GM23338 (cell line): ENCODE measurements around the gene VIL1. TPM values are rescaled to one million over a fixed set of nuclear protein-coding genes. Genes with fewer than 3 reads are reported as not detected.

ENCODE experiments used
- ATAC-seq: fragments of 200-7000 bp; cut with Tn5 transposase; 3 replicates; pipeline ENCODE4 v1.9.1; 2020
- DNase-seq: peaks from one replicate; pipeline ENCODE4 v3.0.0-alpha.2; 2015; ENCODE audit warnings: low spot score
- H2AFZ ChIP-seq: fragments of 200-600 bp; sonication (generic); 2 replicates; pipeline ENCODE4 v1.8.0; 2016; ENCODE audit warnings: antibody characterized with exemption, mild to moderate bottlenecking, moderate library complexity
- H3F3A ChIP-seq: fragments of 200-600 bp; sonication (generic); replicated peaks from 2 replicates; pipeline ENCODE4 v1.8.0; 2017; ENCODE audit warnings: antibody characterized with exemption, mixed run types, low read depth
- H3K27ac ChIP-seq: fragments of 200-600 bp; sonication (generic); 2 replicates; pipeline ENCODE4 v1.6.1; 2016; ENCODE audit warnings: low read depth
- H3K27me3 ChIP-seq: fragments of 200-600 bp; sonication (generic); 2 replicates; pipeline ENCODE4 v1.8.0; 2016; ENCODE audit warnings: mild to moderate bottlenecking, mixed run types, moderate library complexity; ENCODE audit not compliant: insufficient read depth
- H3K36me3 ChIP-seq: fragments of 200-600 bp; sonication (generic); 2 replicates; pipeline ENCODE4 v1.8.0; 2016; ENCODE audit warnings: mild to moderate bottlenecking; ENCODE audit not compliant: insufficient read depth
- H3K4me1 ChIP-seq: fragments of 200-600 bp; sonication (generic); 2 replicates; pipeline ENCODE4 v1.8.0; 2016; ENCODE audit warnings: mild to moderate bottlenecking, moderate library complexity; ENCODE audit not compliant: insufficient read depth
- H3K4me2 ChIP-seq: fragments of 200-600 bp; sonication (generic); 2 replicates; pipeline ENCODE4 v1.7.1; 2017; ENCODE audit warnings: mixed run types
- H3K4me3 ChIP-seq: fragments of 200-600 bp; sonication (generic); 2 replicates; pipeline ENCODE4 v1.6.1; 2016; ENCODE audit warnings: mixed run types
- H3K79me2 ChIP-seq: fragments of 200-600 bp; sonication (generic); replicated peaks from 2 replicates; pipeline ENCODE4 v1.8.0; 2017; ENCODE audit warnings: mild to moderate bottlenecking; ENCODE audit not compliant: insufficient read depth
- H3K9me2 ChIP-seq: fragments of 200-600 bp; sonication (generic); 2 replicates; pipeline ENCODE4 v1.8.0; 2017; ENCODE audit not compliant: insufficient read depth
- H4K20me1 ChIP-seq: fragments of 200-600 bp; sonication (generic); replicated peaks from 2 replicates; pipeline ENCODE4 v1.8.0; 2017; ENCODE audit warnings: mild to moderate bottlenecking; ENCODE audit not compliant: insufficient read depth
- H3K27ac Mint-ChIP-seq: 2 replicates; pipeline ENCODE4 v1.8.0; 2020; ENCODE audit warnings: inconsistent platforms, mild to moderate bottlenecking, moderate library complexity, mixed read lengths
- H3K27me3 Mint-ChIP-seq: 3 replicates; pipeline ENCODE4 v1.8.0; 2022; ENCODE audit warnings: low read depth, mild to moderate bottlenecking, moderate library complexity, mixed read lengths, inconsistent platforms; ENCODE audit not compliant: insufficient read depth, poor library complexity
- H3K36me3 Mint-ChIP-seq: 3 replicates; pipeline ENCODE4 v1.8.0; 2021; ENCODE audit warnings: low read depth, mild to moderate bottlenecking, inconsistent platforms, moderate library complexity, mixed read lengths
- H3K4me1 Mint-ChIP-seq: 3 replicates; pipeline ENCODE4 v1.8.0; 2020; ENCODE audit warnings: mild to moderate bottlenecking, inconsistent platforms, mixed read lengths
- H3K4me3 Mint-ChIP-seq: 3 replicates; pipeline ENCODE4 v1.8.0; 2021; ENCODE audit warnings: moderate library complexity, mild to moderate bottlenecking, inconsistent platforms, mixed read lengths
- H3K9me3 Mint-ChIP-seq: 3 replicates; pipeline ENCODE4 v1.8.0; 2020; ENCODE audit warnings: moderate library complexity, mild to moderate bottlenecking, inconsistent platforms, mixed read lengths
- CTCF ChIP-seq, 2 experiments: fragments of 200-600 bp in 1 of 2; sonication (generic) in 1 of 2; conservative IDR thresholded peaks; 2 replicates each; pipeline versions ENCODE4 v1.5.1 to v1.6.1; 2016 to 2017; ENCODE audit warnings: antibody characterized with exemption in 2 of 2, low read depth in 2 of 2, mild to moderate bottlenecking in 2 of 2, moderate library complexity in 1 of 2
- EZH2 ChIP-seq: fragments of 200-600 bp; sonication (generic); IDR thresholded peaks from one replicate; pipeline ENCODE4 v1.8.0; 2017; ENCODE audit warnings: antibody characterized with exemption, mild to moderate bottlenecking, low read depth; ENCODE audit not compliant: unreplicated experiment
- EZH2phosphoT487 ChIP-seq: fragments of 200-600 bp; sonication (generic); IDR thresholded peaks from one replicate; pipeline ENCODE4 v1.8.1; 2018; ENCODE audit warnings: antibody characterized with exemption; ENCODE audit not compliant: unreplicated experiment
- JUNB ChIP-seq: IDR thresholded peaks from one replicate; pipeline ENCODE4 v1.6.1; 2016; ENCODE audit warnings: antibody characterized with exemption; ENCODE audit not compliant: unreplicated experiment
- POLR2AphosphoS5 ChIP-seq: IDR thresholded peaks from 2 replicates; pipeline ENCODE4 v1.6.1; 2016; ENCODE audit warnings: antibody characterized with exemption, low read depth
- REST ChIP-seq: IDR thresholded peaks from one replicate; pipeline ENCODE4 v1.6.1; 2018; ENCODE audit warnings: antibody characterized with exemption; ENCODE audit not compliant: unreplicated experiment
- STAT1 ChIP-seq: IDR thresholded peaks from one replicate; pipeline ENCODE4 v1.6.1; 2016; ENCODE audit warnings: antibody characterized with exemption; ENCODE audit not compliant: unreplicated experiment
- polyA plus RNA-seq: library from polyadenylated mRNA; unstranded; fragments of >200 nt; fragmentation: Nextera tagmentation; extraction: Ambion mirVana; gene quantifications from 2 replicates; pipeline ENCODE4 v1.2.1, GENCODE V29; 2016
- total RNA-seq: library from RNA; depleted of rRNA; stranded (reverse); fragments of >200 nt; shearing (Covaris generic); gene quantifications from 2 replicates; pipeline ENCODE4 v1.2.3, GENCODE V29; 2014
- TF ChIP-seq, protein P1 (sequence below): fragments of 250-450 bp; sonication (Bioruptor Pico); IDR thresholded peaks from 2 replicates; pipeline ENCODE4 v1.5.0; 2020; ENCODE audit warnings: mild to moderate bottlenecking, moderate library complexity

VIL1 gene
- total and polyA plus RNA-seq, 2 experiments from 2014 or later = 3.5 to 5.9 TPM

- Mint-ChIP-seq H3K4me3 (no peak overlapping the region), H3K27ac (no peak overlapping the region), H3K36me3 (no peaks in the 10 kb centered on the region), H3K4me1 (no peaks in the 10 kb centered on the region), H3K27me3 (peaks cover 12% of the 10 kb centered on the region), H3K9me3 (no peaks in the 10 kb centered on the region)
- Histone ChIP-seq H3K4me2 (no peak overlapping the region), H3K27ac (no peak overlapping the region), H2AFZ (no peak overlapping the region), H4K20me1 (no peaks in the 10 kb centered on the region), H3K79me2 (no peaks in the 10 kb centered on the region), H3K4me3 (no peak overlapping the region), H3K9me2 (no peaks in the 10 kb centered on the region), H3K27me3 (no peaks in the 10 kb centered on the region), H3K36me3 (no peaks in the 10 kb centered on the region), H3K4me1 (no peaks in the 10 kb centered on the region), H3F3A (no peaks in the 10 kb centered on the region)
- DNase-seq (no peak), ATAC-seq (no peak)
- TF ChIP-seq EZH2phosphoT487 (no peak), CTCF (conservative IDR thresholded peaks at IDR 0.05; ENCODE audit: low read depth in 2 of 2) (no peak), EZH2 (no peak), JUNB (no peak), POLR2AphosphoS5 (no peak), STAT1 (no peak), REST (no peak)
- TF ChIP-seq, protein P1, sequence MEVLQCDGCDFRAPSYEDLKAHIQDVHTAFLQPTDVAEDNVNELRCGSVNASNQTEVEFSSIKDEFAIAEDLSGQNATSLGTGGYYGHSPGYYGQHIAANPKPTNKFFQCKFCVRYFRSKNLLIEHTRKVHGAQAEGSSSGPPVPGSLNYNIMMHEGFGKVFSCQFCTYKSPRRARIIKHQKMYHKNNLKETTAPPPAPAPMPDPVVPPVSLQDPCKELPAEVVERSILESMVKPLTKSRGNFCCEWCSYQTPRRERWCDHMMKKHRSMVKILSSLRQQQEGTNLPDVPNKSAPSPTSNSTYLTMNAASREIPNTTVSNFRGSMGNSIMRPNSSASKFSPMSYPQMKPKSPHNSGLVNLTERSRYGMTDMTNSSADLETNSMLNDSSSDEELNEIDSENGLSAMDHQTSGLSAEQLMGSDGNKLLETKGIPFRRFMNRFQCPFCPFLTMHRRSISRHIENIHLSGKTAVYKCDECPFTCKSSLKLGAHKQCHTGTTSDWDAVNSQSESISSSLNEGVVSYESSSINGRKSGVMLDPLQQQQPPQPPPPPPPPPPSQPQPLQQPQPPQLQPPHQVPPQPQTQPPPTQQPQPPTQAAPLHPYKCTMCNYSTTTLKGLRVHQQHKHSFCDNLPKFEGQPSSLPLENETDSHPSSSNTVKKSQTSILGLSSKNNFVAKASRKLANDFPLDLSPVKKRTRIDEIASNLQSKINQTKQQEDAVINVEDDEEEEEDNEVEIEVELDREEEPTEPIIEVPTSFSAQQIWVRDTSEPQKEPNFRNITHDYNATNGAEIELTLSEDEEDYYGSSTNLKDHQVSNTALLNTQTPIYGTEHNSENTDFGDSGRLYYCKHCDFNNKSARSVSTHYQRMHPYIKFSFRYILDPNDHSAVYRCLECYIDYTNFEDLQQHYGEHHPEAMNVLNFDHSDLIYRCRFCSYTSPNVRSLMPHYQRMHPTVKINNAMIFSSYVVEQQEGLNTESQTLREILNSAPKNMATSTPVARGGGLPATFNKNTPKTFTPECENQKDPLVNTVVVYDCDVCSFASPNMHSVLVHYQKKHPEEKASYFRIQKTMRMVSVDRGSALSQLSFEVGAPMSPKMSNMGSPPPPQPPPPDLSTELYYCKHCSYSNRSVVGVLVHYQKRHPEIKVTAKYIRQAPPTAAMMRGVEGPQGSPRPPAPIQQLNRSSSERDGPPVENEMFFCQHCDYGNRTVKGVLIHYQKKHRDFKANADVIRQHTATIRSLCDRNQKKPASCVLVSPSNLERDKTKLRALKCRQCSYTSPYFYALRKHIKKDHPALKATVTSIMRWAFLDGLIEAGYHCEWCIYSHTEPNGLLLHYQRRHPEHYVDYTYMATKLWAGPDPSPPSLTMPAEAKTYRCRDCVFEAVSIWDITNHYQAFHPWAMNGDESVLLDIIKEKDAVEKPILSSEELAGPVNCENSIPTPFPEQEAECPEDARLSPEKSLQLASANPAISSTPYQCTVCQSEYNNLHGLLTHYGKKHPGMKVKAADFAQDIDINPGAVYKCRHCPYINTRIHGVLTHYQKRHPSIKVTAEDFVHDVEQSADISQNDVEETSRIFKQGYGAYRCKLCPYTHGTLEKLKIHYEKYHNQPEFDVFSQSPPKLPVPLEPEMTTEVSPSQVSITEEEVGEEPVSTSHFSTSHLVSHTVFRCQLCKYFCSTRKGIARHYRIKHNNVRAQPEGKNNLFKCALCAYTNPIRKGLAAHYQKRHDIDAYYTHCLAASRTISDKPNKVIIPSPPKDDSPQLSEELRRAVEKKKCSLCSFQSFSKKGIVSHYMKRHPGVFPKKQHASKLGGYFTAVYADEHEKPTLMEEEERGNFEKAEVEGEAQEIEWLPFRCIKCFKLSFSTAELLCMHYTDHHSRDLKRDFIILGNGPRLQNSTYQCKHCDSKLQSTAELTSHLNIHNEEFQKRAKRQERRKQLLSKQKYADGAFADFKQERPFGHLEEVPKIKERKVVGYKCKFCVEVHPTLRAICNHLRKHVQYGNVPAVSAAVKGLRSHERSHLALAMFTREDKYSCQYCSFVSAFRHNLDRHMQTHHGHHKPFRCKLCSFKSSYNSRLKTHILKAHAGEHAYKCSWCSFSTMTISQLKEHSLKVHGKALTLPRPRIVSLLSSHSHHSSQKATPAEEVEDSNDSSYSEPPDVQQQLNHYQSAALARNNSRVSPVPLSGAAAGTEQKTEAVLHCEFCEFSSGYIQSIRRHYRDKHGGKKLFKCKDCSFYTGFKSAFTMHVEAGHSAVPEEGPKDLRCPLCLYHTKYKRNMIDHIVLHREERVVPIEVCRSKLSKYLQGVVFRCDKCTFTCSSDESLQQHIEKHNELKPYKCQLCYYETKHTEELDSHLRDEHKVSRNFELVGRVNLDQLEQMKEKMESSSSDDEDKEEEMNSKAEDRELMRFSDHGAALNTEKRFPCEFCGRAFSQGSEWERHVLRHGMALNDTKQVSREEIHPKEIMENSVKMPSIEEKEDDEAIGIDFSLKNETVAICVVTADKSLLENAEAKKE = no peak
Observed at GRCh38 chr2:218431878-218432277, 13.0 kb downstream of the VIL1 start.
